AG08395 (cell line): ENCODE measurements around the gene FAM222B.
A peak's percentile ranks its signal among the peaks of the same experiment; 100 is the strongest.
"Not testable (repeated sequence)": the region's sequence is repeated elsewhere in the genome, so short reads cannot be mapped to it uniquely, and the experiment has no call there.

Source experiments
- DNase-seq: peaks from one replicate; pipeline ENCODE4 v3.0.0; 2012; ENCODE audit warnings: mixed read lengths, low spot score

Gene FAM222B

GRCh38 chr17:28867276-28867675 lies 24.7 kb upstream of the FAM222B start:
- DNase-seq: no peak

- no peak for DNase-seq
Observed at GRCh38 chr17:28865946-28866752, 23.6 kb upstream of the FAM222B start.

- no peak for DNase-seq
Observed at GRCh38 chr17:28864991-28865849, 22.6 kb upstream of the FAM222B start.

- no peak for DNase-seq
Observed at GRCh38 chr17:28863953-28864352, 21.4 kb upstream of the FAM222B start.

- DNase-seq: no peak
Observed at GRCh38 chr17:28862561-28862960, 20.0 kb upstream of the FAM222B start.

- no peak for DNase-seq
Observed at GRCh38 chr17:28861393-28862203, 19.0 kb upstream of the FAM222B start.

GRCh38 chr17:28860363-28860808 lies 17.8 kb upstream of the FAM222B start:
- DNase-seq: no peak

- DNase-seq: no peak
Observed at GRCh38 chr17:28858801-28859355, 16.3 kb upstream of the FAM222B start.

GRCh38 chr17:28857905-28858800 lies 15.6 kb upstream of the FAM222B start:
- no peak for DNase-seq

- no peak for DNase-seq
Observed at GRCh38 chr17:28856028-28856574, 13.5 kb upstream of the FAM222B start.

- no peak for DNase-seq
Observed at GRCh38 chr17:28855336-28855679, 12.7 kb upstream of the FAM222B start.

GRCh38 chr17:28854457-28855335 lies 12.1 kb upstream of the FAM222B start, which contains the start of gene ERAL1:
TSS of gene ERAL1 (plus strand) at chr17:28855016. CDS start at chr17:28855035, 19 bp downstream.
- peak; percentile 96 for DNase-seq

- DNase-seq: no peak
Observed at GRCh38 chr17:28853295-28853694, 10.7 kb upstream of the FAM222B start.

- DNase-seq: no peak
Observed at GRCh38 chr17:28849281-28849680, 6.7 kb upstream of the FAM222B start.

GRCh38 chr17:28848667-28849066 lies 6.1 kb upstream of the FAM222B start:
- DNase-seq: not testable (repeated sequence)

GRCh38 chr17:28846699-28847098 lies 4.1 kb upstream of the FAM222B start:
- DNase-seq: not testable (repeated sequence)

GRCh38 chr17:28846231-28846630 lies 3.6 kb upstream of the FAM222B start:
- no peak for DNase-seq

GRCh38 chr17:28843816-28844148 lies 1.2 kb upstream of the FAM222B start:
- no peak for DNase-seq

- DNase-seq: no peak
Observed at GRCh38 chr17:28841901-28842281, 699 bp downstream of the FAM222B start.

- DNase-seq: no peak
Observed at GRCh38 chr17:28839221-28839620, 3.4 kb downstream of the FAM222B start.
